Hematopoietic multipotent progenitor cell treated with erythropoietin and hydrocortisone succinate and interleukin-3 and kit ligand, for 6 days (in vitro differentiated cells): ENCODE measurements around the gene MSRB3.
"Not testable (repeated sequence)": the region's sequence is repeated elsewhere in the genome, so short reads cannot be mapped to it uniquely, and the experiment has no call there.

Experiments used
- DNase-seq: peaks from one replicate; pipeline ENCODE4 v3.0.0-alpha.2; 2015

Gene MSRB3

GRCh38 chr12:65292241-65292640, 13.8 kb downstream of the MSRB3 start:
- no peak for DNase-seq

- no peak for DNase-seq
Observed at GRCh38 chr12:65293735-65294134, 15.3 kb downstream of the MSRB3 start.

GRCh38 chr12:65294641-65295262, 16.3 kb downstream of the MSRB3 start:
- DNase-seq: no peak

GRCh38 chr12:65296508-65297265, 18.2 kb downstream of the MSRB3 start:
- no peak for DNase-seq

DNA sequence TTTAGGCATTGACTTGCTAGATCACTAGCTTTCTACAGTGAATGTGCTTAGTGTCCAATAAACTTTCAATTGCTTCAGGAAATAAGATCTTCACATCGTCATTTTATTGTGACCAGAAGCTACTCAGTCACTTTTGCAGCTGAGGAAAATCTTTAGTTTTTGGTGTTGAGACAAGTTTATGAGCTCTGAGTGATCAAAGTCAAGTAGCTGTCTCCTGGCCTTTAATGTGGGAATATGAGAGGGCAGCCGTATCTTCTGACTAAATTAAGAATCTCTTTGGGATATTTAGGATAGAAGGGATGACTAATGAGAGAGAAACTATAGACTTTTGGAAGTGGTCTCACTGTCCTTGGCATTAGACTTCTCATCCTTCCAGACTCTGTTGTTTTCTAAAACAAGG, 21.6 kb downstream of the MSRB3 start:
- no peak for DNase-seq

- peak; percentile 59 for DNase-seq
Observed at GRCh38 chr12:65300679-65301349, 22.3 kb downstream of the MSRB3 start.

DNA sequence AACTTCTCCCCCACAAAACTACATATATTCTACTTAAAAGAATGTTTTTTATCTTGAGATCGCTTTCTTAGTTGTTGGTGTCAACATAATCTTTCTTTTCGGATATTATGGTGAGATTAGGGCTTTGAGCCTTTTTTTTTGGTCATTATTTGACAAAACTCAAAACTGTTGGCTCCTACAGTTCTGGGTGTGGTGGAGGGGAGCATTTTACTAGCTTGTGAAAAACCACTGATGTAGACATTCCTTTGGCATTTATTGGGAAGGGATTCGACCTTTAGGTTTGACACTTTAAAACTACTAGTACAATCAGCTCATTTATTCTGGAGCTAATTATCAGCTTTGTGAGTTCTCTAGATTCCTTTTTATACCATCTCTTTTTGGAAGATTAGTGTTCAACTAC, 24.4 kb downstream of the MSRB3 start:
- no peak for DNase-seq

- DNase-seq: no peak
Observed at GRCh38 chr12:65305346-65305950, 27.0 kb downstream of the MSRB3 start.

DNA sequence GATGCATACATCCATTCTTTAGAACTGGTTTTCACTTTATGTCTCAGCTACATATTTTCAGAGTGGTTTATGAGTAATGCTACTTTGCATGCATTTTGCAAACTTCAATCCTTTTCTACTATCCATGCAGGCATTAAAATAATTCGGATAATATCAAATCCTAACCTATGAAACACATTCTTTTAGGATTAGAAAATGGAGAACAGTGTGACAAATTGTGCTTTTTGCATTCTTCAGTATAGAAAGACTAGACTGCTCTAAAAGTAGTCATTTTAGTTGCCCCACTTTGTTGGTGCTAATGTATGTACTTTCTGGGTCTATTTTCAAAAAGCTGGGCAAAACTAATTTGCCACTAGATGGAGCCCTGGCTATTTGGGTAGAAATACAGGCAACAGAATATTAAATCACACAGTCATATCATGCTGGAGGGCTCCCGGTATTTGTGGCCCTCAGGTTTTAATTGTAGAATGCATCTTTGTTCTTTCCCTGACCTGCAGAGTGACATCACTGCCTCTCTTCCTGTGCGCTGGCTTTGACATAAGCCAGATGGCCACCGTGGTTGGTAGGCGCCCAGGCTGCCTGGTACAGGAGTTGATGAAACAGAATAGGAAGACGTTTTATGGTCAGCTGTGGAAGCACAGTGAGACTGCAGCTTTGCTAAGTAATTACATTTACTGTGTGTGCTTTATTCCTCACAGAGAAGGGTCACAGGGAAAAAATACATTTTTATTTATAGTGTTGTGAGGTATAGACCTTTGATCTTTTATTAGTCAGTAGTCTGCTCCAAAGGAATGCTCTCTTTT, 28.1 kb downstream of the MSRB3 start:
- peak; percentile 82 for DNase-seq

DNA sequence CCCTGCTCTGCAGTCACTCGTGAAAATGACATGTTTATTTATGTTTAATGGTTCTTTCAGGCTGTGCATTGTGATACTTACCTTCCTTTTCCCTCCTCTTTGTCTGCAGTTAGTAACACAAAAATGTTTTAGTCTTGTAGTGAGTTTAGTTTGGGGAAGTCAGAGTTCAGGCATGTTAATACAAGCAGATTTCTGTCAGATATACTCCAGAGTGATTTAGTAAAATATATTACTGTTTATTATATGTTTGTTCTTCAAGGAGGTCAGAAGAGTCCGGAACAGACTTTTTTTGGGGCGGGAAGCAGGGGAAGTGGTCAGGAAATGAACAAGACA, 28.7 kb downstream of the MSRB3 start:
- peak; percentile 22 for DNase-seq

DNA sequence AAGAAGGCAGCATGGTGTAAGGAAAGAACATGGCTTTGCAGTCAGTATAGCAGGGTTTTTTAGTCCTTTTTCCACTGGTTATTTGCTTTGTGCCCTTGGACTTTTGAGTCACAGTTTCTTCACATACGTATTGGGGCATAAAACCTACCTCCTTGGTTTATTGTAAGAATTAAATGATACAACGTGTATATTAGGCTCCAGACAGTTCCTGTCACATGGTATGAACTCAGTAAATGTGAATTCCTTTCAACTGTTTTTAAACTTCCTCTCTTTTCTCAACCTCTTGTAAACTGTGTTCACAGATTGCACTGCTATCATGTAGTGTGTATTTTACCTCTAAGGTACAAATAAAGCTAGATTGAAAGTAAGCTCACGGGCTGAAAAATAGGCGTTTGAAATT, 29.5 kb downstream of the MSRB3 start:
- DNase-seq: peak; percentile 36

DNA sequence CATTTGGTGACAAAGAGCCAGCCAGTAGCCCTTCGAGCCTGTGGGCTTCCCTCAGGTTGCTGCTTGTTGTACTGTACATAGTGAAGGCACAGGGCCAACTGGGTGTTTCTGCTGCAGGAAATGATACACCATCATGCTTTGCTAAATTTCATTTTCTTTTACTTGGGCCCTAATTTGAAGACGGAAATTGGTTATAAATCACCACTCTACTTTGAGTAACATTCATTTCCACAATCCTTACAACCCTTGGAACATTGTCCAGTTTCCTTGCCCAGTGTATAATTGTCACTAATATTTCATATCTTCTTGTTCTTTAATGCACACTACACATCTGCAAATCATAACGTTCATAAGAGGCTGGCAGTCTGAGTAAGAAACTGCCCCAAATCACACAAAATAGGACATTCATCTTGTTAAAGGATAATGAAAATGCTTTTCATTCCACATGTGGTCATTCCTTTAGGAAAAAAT, 30.2 kb downstream of the MSRB3 start:
- DNase-seq: peak; percentile 35

- no peak for DNase-seq
Observed at GRCh38 chr12:65311260-65311659, 32.8 kb downstream of the MSRB3 start.

GRCh38 chr12:65313719-65314317, 35.3 kb downstream of the MSRB3 start:
- peak; percentile 66 for DNase-seq

DNA sequence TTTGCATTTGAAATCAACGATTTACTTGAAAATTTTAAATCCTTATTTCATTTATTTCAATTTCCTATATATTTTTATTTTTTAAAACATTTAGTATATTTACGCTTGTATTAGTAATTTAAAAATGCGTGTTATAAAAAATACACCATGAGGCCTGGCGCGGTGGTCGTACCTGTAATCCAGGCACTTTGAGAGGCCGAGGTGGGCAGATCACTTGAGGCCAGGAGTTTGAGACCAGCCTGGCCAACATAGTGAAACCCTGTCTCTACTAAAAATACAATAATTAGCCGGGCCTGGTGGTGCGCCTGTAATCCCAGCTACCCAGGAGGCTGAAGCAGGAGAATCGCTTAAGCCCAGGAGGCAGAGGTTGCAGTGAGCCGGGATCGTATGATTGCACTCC, 36.8 kb downstream of the MSRB3 start:
- not testable (repeated sequence) for DNase-seq

- no peak for DNase-seq
Observed at GRCh38 chr12:65318186-65318685, 39.8 kb downstream of the MSRB3 start.

DNA sequence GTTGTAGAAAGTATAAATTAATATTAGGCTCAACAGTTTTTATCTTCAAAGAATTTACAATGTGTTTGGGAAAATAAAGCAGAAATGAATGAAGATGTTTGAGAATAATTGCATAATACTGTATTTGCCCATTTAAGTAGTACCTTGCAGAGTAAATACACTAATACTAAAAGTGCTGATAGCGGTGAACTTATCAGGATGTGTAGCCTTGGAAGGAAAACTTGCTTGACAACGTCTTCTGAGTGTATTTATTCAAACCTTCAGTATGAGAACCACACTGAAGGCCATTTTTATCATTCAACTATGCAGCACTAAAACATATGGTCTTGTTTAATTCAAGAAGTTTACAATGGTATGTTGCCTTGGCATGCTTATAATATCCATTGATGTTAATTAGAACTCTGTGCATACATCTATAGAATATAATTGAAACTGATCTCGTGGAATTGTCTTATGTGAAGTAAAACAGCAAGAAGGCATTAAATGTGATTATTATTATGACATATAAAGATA, 41.3 kb downstream of the MSRB3 start:
- DNase-seq: no peak

GRCh38 chr12:65323070-65323469, 44.6 kb downstream of the MSRB3 start:
- DNase-seq: no peak

- no peak for DNase-seq
Observed at GRCh38 chr12:65324056-65324455, 45.6 kb downstream of the MSRB3 start.

DNA sequence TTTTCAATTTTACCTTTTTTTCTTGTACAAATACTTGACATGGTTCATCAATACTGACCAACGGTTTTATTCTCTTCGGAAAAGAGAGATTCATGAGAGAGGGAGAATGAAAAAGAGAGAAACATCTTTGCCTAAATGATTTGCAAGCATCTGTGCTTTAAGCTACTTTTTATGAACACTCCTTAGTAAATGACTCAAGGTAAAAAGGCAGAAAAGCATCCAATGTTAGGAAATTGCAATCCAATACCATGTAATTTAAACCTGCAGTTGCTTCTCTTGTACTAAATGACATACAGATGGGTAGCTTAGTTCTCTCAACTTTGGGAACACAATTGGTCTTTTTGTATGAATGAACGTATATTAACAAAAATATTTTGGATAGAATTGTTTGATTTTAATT, 46.1 kb downstream of the MSRB3 start:
- no peak for DNase-seq

GRCh38 chr12:65325183-65325582, 46.7 kb downstream of the MSRB3 start:
- no peak for DNase-seq

DNA sequence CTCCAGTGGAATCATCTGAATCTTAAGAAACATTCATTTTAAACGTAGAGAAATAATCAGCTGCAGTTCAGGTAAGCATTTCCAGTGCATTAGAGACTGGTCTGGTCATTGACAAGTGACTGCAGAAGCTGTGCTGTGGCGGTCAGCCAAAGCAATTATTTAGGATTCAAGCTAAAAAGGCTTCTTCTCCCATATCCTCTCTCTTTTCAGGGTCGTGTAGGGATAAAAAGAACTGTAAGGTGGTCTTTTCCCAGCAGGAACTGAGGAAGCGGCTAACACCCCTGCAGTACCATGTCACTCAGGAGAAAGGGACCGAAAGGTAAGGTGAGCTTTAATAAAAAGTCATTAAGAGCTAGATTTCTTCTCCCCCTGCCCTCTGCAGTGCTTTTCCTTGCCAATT, 48.1 kb downstream of the MSRB3 start:
- no peak for DNase-seq
